Pulmonary artery endothelial cell (primary cell): Measurements from ENCODE around the gene IL37. TPM values are rescaled to one million over a fixed set of nuclear protein-coding genes. Genes with fewer than 3 reads are reported as not detected.

Source experiments
- DNase-seq: peaks from one replicate; pipeline ENCODE4 v3.0.0-alpha.2; 2011; ENCODE audit warnings: low read depth, low spot score
- total RNA-seq: library from RNA; depleted of rRNA; stranded (reverse); fragments of >200 nt; gene quantifications from 2 replicates; pipeline ENCODE4 v1.2.3, GENCODE V29; 2014

IL37 gene
- total RNA-seq, 1 donor from 2014 or later = not detected

DNA sequence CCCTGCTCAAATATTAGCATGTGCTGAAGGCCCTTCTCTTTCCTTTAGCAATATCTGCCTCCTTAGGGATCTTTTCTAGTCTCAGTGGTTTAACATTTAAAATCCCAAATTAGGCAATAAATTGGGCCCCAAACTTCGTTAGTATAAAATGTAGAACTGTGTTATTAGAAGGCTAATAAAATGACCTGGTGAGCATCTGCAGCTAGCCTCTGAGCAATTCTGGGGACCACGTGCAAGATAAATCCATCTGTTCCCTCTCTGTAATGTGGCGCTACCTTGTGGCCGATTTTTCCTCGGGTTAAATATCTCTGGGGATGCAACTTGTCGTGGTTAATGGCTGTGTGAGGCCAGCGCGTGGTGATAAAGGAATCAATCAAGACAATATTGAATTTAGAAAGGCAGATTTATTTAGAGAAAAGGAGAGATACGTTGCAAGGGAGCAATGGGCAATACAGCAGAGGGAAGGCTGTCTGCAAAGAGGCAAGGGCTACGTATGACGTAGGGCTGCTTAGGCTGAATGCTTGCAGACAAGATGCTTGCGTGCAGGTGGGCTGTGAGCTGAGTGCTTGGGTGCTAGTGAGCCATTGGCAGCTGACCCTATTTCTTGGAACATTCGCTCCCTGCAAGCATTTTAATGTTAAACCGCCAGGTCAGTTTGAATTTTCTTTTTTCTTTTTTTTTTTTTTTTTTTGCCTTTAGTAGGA lies 48.3 kb downstream of the IL37 start:
- DNase-seq = no peak

DNA sequence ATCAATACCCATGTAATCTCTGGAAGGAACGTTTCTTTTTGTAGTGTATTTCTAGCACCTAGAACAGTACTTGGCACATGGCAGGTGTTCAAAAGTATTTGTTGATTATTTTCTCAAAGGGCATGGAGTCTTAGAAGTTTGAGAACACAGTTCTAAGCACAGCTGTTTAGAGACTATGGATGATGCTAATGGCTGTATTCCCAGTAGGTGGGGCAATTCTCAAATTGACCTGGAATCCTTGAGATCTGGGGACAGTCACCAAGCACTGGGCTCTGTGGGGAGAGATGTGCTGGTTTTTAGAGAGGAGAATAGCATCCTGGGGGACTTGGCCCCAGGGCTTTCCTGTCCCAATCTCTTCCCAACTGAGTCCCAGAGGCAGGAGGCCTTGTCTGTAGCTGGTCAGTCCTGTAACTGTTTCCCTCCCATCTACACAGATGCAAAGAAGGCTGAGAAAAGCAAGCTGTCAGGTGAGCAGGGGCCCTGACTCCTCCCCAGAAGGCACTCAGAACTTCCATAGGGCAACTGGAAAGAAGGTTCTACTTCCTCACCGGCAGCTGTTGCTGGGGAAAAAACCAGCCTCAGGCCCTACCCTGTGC lies 49.4 kb downstream of the IL37 start:
- DNase-seq = no peak

DNA sequence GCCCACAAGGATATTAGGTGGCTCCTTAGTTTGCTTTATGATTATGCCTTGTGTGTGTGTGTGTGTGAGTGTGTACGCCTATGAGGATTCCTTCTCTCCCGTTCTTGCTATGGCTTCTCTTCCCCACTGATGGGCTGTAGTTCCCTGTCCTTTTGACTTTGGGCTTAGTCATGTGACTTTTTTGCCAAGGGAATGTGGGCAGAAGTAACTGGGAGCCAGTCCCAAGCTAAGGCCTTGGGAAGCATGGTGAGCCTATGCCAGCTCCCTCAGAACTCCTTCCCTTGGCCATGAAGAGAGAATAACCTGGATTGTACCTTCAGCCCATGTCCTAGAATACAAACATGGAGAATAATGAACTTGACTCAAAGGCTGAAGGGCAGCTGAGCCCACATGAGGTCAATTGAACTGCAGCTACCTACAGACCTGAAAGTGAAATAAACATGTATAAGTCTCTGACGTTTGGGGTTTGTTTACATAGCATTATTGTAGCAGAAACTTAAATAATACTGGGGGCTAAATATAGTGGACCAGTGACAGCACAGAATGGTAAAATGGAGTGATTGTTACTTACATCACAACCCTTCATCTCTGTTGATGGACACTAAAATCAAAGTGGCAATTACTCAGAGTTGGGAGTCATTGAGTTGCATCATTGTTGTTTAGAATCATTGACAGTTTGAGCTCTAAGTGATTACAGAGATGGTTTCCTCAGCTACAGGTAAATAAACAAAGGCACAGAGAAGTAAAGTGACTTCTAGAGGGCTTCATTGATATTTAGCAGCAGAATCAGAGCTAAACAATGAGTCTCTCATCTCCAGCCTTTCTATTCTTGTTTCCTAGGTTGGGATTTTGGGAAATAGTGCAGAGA lies 51.6 kb downstream of the IL37 start:
- DNase-seq = no peak

DNA sequence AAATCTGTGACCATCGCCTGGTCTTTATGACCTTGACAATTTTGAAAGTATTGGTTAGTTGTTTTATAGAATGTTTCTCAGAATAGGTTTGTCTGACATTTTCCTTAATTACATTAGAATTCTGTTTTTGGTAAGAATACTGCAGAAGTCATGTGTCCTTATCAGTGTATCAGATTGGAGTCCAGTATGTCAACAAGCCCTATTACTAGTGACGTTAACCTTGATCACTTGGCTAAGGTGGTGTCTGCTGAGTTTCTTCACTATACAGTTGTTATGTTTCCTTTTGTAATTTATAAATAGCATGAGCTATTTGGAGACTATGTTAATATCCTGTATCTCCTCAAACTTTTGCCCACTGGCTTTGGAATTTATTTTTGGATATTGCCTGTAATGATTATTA lies 56.1 kb downstream of the IL37 start:
- no peak for DNase-seq

Other genes with a start within 250 kb of the IL37 start
- gene NT5DC4, start 190.1 kb upstream of the IL37 start, total RNA-seq = not detected in 2 replicates
- 4.9 and 10.3 TPM in 2 replicates for gene CKAP2L, start 146.6 kb upstream of the IL37 start, total RNA-seq
- 0.60 and 0.73 TPM in 2 replicates for gene IL1A, start 126.7 kb upstream of the IL37 start, total RNA-seq
- 0.46 TPM in 1 of 2 replicates, not detected in the other for gene IL1B, start 74.4 kb upstream of the IL37 start, total RNA-seq
- not detected in 2 replicates for gene IL36G, start 66.8 kb downstream of the IL37 start, total RNA-seq
- gene IL36A, start 94.3 kb downstream of the IL37 start, total RNA-seq = not detected in 2 replicates
- gene IL36B, start 141.7 kb downstream of the IL37 start, total RNA-seq = not detected in 2 replicates
- gene IL36RN, start 148.0 kb downstream of the IL37 start, total RNA-seq = not detected in 2 replicates
- gene IL1F10, start 156.8 kb downstream of the IL37 start, total RNA-seq = not detected in 2 replicates
- gene IL1RN, start 216.4 kb downstream of the IL37 start, total RNA-seq = not detected in 2 replicates